WTC11 (cell line): ENCODE data around the gene PCDHA11. TPM values are rescaled to one million over a fixed set of nuclear protein-coding genes. Genes with fewer than 3 reads are reported as not detected.
A peak's percentile ranks its signal among the peaks of the same experiment; 100 is the strongest.

ENCODE experiments used
- ATAC-seq: fragments of 200-7000 bp; cut with Tn5 transposase; 2 replicates; pipeline ENCODE4 v1.10.0; 2021; ENCODE audit warnings: mild to moderate bottlenecking, moderate library complexity
- CTCF ChIA-PET: fragments of 300-600 bp; sonication (Branson Sonifier 250); formaldehyde crosslinking; loops from one replicate; lab custom pipeline; 2021; ENCODE audit warnings: antibody characterized with exemption; lab: Charles Lee
- POLR2A ChIA-PET: fragments of 350-600 bp; sonication (Branson Sonifier 250); formaldehyde crosslinking; loops from one replicate; lab custom pipeline; 2021; ENCODE audit warnings: antibody characterized with exemption; lab: Charles Lee
- DNase-seq: peaks from one replicate; pipeline ENCODE4 v3.0.0; 2021; ENCODE audit warnings: low spot score
- H3K27ac Mint-ChIP-seq: 2 replicates; pipeline ENCODE4 v1.8.0; 2021; ENCODE audit warnings: mixed read lengths
- H3K27me3 Mint-ChIP-seq: 2 replicates; pipeline ENCODE4 v1.8.0; 2021; ENCODE audit warnings: low read depth, mild to moderate bottlenecking, moderate library complexity, mixed read lengths
- H3K36me3 Mint-ChIP-seq: 2 replicates; pipeline ENCODE4 v1.8.0; 2021; ENCODE audit warnings: mixed read lengths
- H3K4me1 Mint-ChIP-seq: 2 replicates; pipeline ENCODE4 v1.8.0; 2022; ENCODE audit warnings: mixed read lengths
- H3K4me3 Mint-ChIP-seq: 2 replicates; pipeline ENCODE4 v1.8.0; 2021; ENCODE audit warnings: mild to moderate bottlenecking, moderate library complexity, mixed read lengths
- H3K9me3 Mint-ChIP-seq: 2 replicates; pipeline ENCODE4 v1.8.0; 2021; ENCODE audit warnings: mixed read lengths
- ATF1 ChIP-seq: sonication (generic); formaldehyde crosslinking; IDR thresholded peaks from 2 replicates; pipeline ENCODE4 v1.8.1; 2023; ENCODE audit warnings: mild to moderate bottlenecking, moderate library complexity, missing genetic modification reagents
- CTCF ChIP-seq: fragments of 200-600 bp; IDR thresholded peaks from 2 replicates; pipeline ENCODE4 v1.8.0; 2022; ENCODE audit warnings: antibody characterized with exemption
- E2F1 ChIP-seq: sonication (generic); formaldehyde crosslinking; IDR thresholded peaks from 2 replicates; pipeline ENCODE4 v1.8.0; 2022; ENCODE audit warnings: mild to moderate bottlenecking, missing genetic modification reagents
- E2F4 ChIP-seq: sonication (generic); formaldehyde crosslinking; IDR thresholded peaks from 2 replicates; pipeline ENCODE4 v1.8.1; 2022; ENCODE audit warnings: low read depth, mild to moderate bottlenecking, moderate library complexity, missing genetic modification reagents, borderline replicate concordance
- E2F5 ChIP-seq: sonication (generic); formaldehyde crosslinking; IDR thresholded peaks from 2 replicates; pipeline ENCODE4 v1.8.1; 2022; ENCODE audit warnings: mild to moderate bottlenecking, moderate library complexity, missing genetic modification reagents
- ESRRA ChIP-seq: sonication (generic); formaldehyde crosslinking; IDR thresholded peaks from 2 replicates; pipeline ENCODE4 v1.8.1; 2022; ENCODE audit warnings: mild to moderate bottlenecking, missing genetic modification reagents, borderline replicate concordance
- FOXK1 ChIP-seq: sonication (generic); formaldehyde crosslinking; IDR thresholded peaks from 2 replicates; pipeline ENCODE4 v1.8.0; 2022; ENCODE audit warnings: mild to moderate bottlenecking, moderate library complexity, missing genetic modification reagents
- GABPB1 ChIP-seq: sonication (generic); formaldehyde crosslinking; IDR thresholded peaks from 2 replicates; pipeline ENCODE4 v1.8.1; 2023; ENCODE audit warnings: mild to moderate bottlenecking, missing genetic modification reagents
- JAZF1 ChIP-seq: fragments of 250-450 bp; sonication (Bioruptor Pico); IDR thresholded peaks from 2 replicates; pipeline ENCODE4 v1.9.0; 2021; ENCODE audit warnings: moderate library complexity, mild to moderate bottlenecking, inconsistent platforms
- NFATC4 ChIP-seq: fragments of 250-450 bp; sonication (Bioruptor Pico); IDR thresholded peaks from 2 replicates; pipeline ENCODE4 v1.9.0; 2021; ENCODE audit warnings: mild to moderate bottlenecking
- PRDM15 ChIP-seq: sonication (generic); formaldehyde crosslinking; IDR thresholded peaks from 2 replicates; pipeline ENCODE4 v1.8.0; 2022; ENCODE audit warnings: missing genetic modification reagents
- SMAD3 ChIP-seq: sonication (generic); formaldehyde crosslinking; IDR thresholded peaks from 2 replicates; pipeline ENCODE4 v1.8.0; 2022; ENCODE audit warnings: missing genetic modification reagents, mild to moderate bottlenecking, borderline replicate concordance
- SOX15 ChIP-seq: fragments of 250-450 bp; sonication (Bioruptor Pico); IDR thresholded peaks from 2 replicates; pipeline ENCODE4 v1.9.0; 2021; ENCODE audit warnings: mild to moderate bottlenecking
- ZBTB43 ChIP-seq: sonication (generic); formaldehyde crosslinking; IDR thresholded peaks from 2 replicates; pipeline ENCODE4 v1.8.1; 2023; ENCODE audit warnings: mild to moderate bottlenecking, missing genetic modification reagents
- ZNF317 ChIP-seq: sonication (generic); formaldehyde crosslinking; IDR thresholded peaks from 2 replicates; pipeline ENCODE4 v1.8.1; 2023; ENCODE audit warnings: low read depth, mild to moderate bottlenecking, moderate library complexity, missing genetic modification reagents, borderline replicate concordance
- ZNF416 ChIP-seq: fragments of 250-450 bp; sonication (Bioruptor Pico); IDR thresholded peaks from 2 replicates; pipeline ENCODE4 v1.9.0; 2021; ENCODE audit warnings: mild to moderate bottlenecking, inconsistent platforms
- ZNF423 ChIP-seq: fragments of 250-450 bp; sonication (Bioruptor Pico); IDR thresholded peaks from 2 replicates; pipeline ENCODE4 v2.1.2; 2022; ENCODE audit warnings: mild to moderate bottlenecking, moderate library complexity
- ZSCAN18 ChIP-seq: fragments of 250-450 bp; sonication (Bioruptor Pico); IDR thresholded peaks from 2 replicates; pipeline ENCODE4 v2.1.2; 2022; ENCODE audit warnings: mild to moderate bottlenecking, moderate library complexity
- total RNA-seq: library from RNA; stranded (reverse); gene quantifications from 3 replicates; pipeline ENCODE4 v1.2.3, GENCODE V29; 2021

PCDHA11 gene
- total RNA-seq, 1 experiment from 2014 or later = 8.7 TPM

- TF ChIP-seq E2F1 (CRISPR knock-in tag) = no peak
- no peak for TF ChIP-seq FOXK1 (CRISPR knock-in tag)
- TF ChIP-seq GABPB1 (CRISPR knock-in tag) = no peak
- no peak for TF ChIP-seq ATF1
- TF ChIP-seq ZNF416 (CRISPR knock-in tag) = no peak
Measured at GRCh38 chr5:140855772-140856674, 12.7 kb upstream of the PCDHA11 start, which contains the start of gene PCDHA10 (continued).

- Mint-ChIP-seq H3K4me3 (peak overlapping the region; percentile 92), H3K9me3 (peaks cover 24% of the 10 kb centered on the region), H3K27me3 (no peaks in the 10 kb centered on the region), H3K36me3 (peaks cover 37% of the 10 kb centered on the region), H3K27ac (no peak overlapping the region), H3K4me1 (peaks cover 23% of the 10 kb centered on the region)
- POLR2A ChIA-PET = no interaction called here
- TF ChIP-seq ZNF423 (CRISPR knock-in tag) = no peak
- no peak for TF ChIP-seq JAZF1
- TF ChIP-seq ZSCAN18 (CRISPR knock-in tag) = no peak
- no peak for TF ChIP-seq ESRRA (CRISPR knock-in tag)
- no peak for TF ChIP-seq PRDM15
- TF ChIP-seq SMAD3 = no peak
- TF ChIP-seq ZNF317 = no peak
- no peak for TF ChIP-seq ZBTB43 (CRISPR knock-in tag)
- no peak for TF ChIP-seq SOX15 (CRISPR knock-in tag)
- TF ChIP-seq CTCF = no peak
- TF ChIP-seq E2F5 = no peak
- TF ChIP-seq E2F4 (CRISPR knock-in tag) = no peak
- no peak for TF ChIP-seq NFATC4 (CRISPR knock-in tag)
- ATAC-seq = no peak
- no peak for DNase-seq
- CTCF ChIA-PET = interaction anchor here (0.7 to 3.1 kb wide), 15 partner anchors 11 to 298 kb away, joined by 3 to 71 read pairs (median 7); partner anchors contain the start of genes PCDHA1, PCDHA11, PCDHA13 and PCDHA6
Measured at GRCh38 chr5:140857177-140857986, 11.4 kb upstream of the PCDHA11 start.
